Hepatocyte (in vitro differentiated cells): Measurements from ENCODE around the gene GCGR. TPM values are rescaled to one million over a fixed set of nuclear protein-coding genes. Genes with fewer than 3 reads are reported as not detected.

Source experiments
- DNase-seq: peaks from one replicate; pipeline ENCODE4 v3.0.0-alpha.2; 2016; ENCODE audit warnings: low spot score
- H2AFZ ChIP-seq: fragments of 200-600 bp; sonication (generic); 2 replicates; pipeline ENCODE4 v1.6.0; 2016; ENCODE audit warnings: antibody characterized with exemption, mild to moderate bottlenecking
- H3K27ac ChIP-seq: fragments of 200-600 bp; sonication (generic); 2 replicates; pipeline ENCODE4 v1.5.1; 2016; ENCODE audit warnings: mild to moderate bottlenecking
- H3K27me3 ChIP-seq: fragments of 200-600 bp; sonication (generic); 2 replicates; pipeline ENCODE4 v1.6.1; 2016
- H3K36me3 ChIP-seq: fragments of 200-600 bp; sonication (generic); replicated peaks from 2 replicates; pipeline ENCODE4 v1.5.1; 2016; ENCODE audit warnings: low read depth; ENCODE audit not compliant: insufficient read depth
- H3K4me1 ChIP-seq: fragments of 200-600 bp; sonication (generic); 2 replicates; pipeline ENCODE4 v1.5.1; 2016; ENCODE audit warnings: mild to moderate bottlenecking, moderate library complexity; ENCODE audit not compliant: insufficient read depth
- H3K4me2 ChIP-seq: fragments of 200-600 bp; sonication (generic); 2 replicates; pipeline ENCODE4 v1.6.0; 2016
- H3K4me3 ChIP-seq: fragments of 200-600 bp; sonication (generic); 2 replicates; pipeline ENCODE4 v1.5.1; 2016; ENCODE audit warnings: mild to moderate bottlenecking
- H3K79me2 ChIP-seq: fragments of 200-600 bp; sonication (generic); 2 replicates; pipeline ENCODE4 v1.6.0; 2017; ENCODE audit warnings: mild to moderate bottlenecking
- H3K9me2 ChIP-seq: fragments of 200-600 bp; sonication (generic); replicated peaks from 2 replicates; pipeline ENCODE4 v1.6.0; 2017; ENCODE audit warnings: mild to moderate bottlenecking; ENCODE audit not compliant: insufficient read depth
- H3K9me3 ChIP-seq: fragments of 200-600 bp; sonication (generic); 2 replicates; pipeline ENCODE4 v1.5.1; 2016; ENCODE audit warnings: low read depth, mild to moderate bottlenecking
- H4K20me1 ChIP-seq: fragments of 200-600 bp; sonication (generic); 2 replicates; pipeline ENCODE4 v1.6.0; 2016; ENCODE audit warnings: mild to moderate bottlenecking; ENCODE audit not compliant: insufficient read depth, poor library complexity, severe bottlenecking
- EZH2 ChIP-seq: fragments of 200-600 bp; sonication (generic); IDR thresholded peaks from 2 replicates; pipeline ENCODE4 v1.6.1; 2016; ENCODE audit warnings: antibody characterized with exemption, mild to moderate bottlenecking, borderline replicate concordance
- EZH2phosphoT487 ChIP-seq: fragments of 200-600 bp; sonication (generic); IDR thresholded peaks from one replicate; pipeline ENCODE4 v1.6.1; 2018; ENCODE audit warnings: antibody characterized with exemption, mild to moderate bottlenecking, low read depth, moderate library complexity; ENCODE audit not compliant: unreplicated experiment, severe bottlenecking
- WGBS: methylation state at CpG from one replicate; pipeline ENCODE4 v1.1.6; 2016; ENCODE audit warnings: low lambda C conversion rate; ENCODE audit errors: missing lambda C conversion rate; 5-methylcytosine and 5-hydroxymethylcytosine counted together
- polyA plus RNA-seq: library from polyadenylated mRNA; unstranded; fragments of >200 nt; fragmentation: Nextera tagmentation; extraction: Ambion mirVana; gene quantifications from 2 replicates; pipeline ENCODE4 v1.2.1, GENCODE V29; 2016
- total RNA-seq: library from RNA; depleted of rRNA; stranded (reverse); fragments of >200 nt; gene quantifications from 2 replicates; pipeline ENCODE4 v1.2.3, GENCODE V29; 2014
- TF ChIP-seq, protein P1 (sequence below): fragments of 200-600 bp; sonication (generic); IDR thresholded peaks from 2 replicates; pipeline ENCODE4 v1.5.1; 2016; ENCODE audit warnings: antibody characterized with exemption, mild to moderate bottlenecking; ENCODE audit not compliant: poor library complexity

Gene GCGR
- total and polyA plus RNA-seq, 2 experiments from 2014 or later: 2.9 to 3.8 TPM

DNA sequence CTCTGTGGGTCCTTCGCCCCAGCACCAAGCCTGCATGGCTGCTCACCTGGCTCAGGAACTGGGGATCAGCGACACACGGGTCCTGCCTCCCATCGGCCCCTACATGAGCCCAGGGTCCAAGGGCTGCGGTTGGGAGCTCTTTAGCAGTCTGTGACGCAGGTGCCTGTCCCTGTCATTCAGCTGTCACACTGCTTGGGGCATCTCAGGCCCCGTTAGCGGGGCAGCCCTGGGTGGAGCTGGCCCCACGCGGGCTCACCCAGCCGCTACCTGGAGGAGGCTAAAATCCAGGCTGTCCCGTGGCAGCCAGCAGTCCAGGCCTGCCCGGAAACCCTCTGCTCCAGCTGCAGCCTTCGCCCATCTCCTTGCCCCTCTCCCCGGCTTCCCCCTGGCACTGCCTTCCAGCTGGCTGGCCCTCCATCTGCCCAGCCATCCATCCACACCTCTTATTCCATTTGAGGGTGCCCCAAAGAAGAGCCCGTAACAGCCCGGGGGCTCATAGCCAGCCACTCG is 3.3 kb downstream of the GCGR start:
- no peaks in the 10 kb centered on the region for H3K9me3 ChIP-seq
- no peak overlapping the region for H3K4me2 ChIP-seq
- H4K20me1 ChIP-seq: no peaks in the 10 kb centered on the region
- no peaks in the 10 kb centered on the region for H3K36me3 ChIP-seq
- H2AFZ ChIP-seq: no peak overlapping the region
- DNase-seq: no peak
- H3K9me2 ChIP-seq: no peaks in the 10 kb centered on the region
- no peak overlapping the region for H3K27ac ChIP-seq
- 69% methylated on average over 18 of the region's 18 CpGs for WGBS
- no peaks in the 10 kb centered on the region for H3K79me2 ChIP-seq
- TF ChIP-seq EZH2phosphoT487 (no peak), EZH2 (no peak)
- TF ChIP-seq, protein P1, sequence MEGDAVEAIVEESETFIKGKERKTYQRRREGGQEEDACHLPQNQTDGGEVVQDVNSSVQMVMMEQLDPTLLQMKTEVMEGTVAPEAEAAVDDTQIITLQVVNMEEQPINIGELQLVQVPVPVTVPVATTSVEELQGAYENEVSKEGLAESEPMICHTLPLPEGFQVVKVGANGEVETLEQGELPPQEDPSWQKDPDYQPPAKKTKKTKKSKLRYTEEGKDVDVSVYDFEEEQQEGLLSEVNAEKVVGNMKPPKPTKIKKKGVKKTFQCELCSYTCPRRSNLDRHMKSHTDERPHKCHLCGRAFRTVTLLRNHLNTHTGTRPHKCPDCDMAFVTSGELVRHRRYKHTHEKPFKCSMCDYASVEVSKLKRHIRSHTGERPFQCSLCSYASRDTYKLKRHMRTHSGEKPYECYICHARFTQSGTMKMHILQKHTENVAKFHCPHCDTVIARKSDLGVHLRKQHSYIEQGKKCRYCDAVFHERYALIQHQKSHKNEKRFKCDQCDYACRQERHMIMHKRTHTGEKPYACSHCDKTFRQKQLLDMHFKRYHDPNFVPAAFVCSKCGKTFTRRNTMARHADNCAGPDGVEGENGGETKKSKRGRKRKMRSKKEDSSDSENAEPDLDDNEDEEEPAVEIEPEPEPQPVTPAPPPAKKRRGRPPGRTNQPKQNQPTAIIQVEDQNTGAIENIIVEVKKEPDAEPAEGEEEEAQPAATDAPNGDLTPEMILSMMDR: no peak
- peaks cover 55% of the 10 kb centered on the region for H3K27me3 ChIP-seq
- H3K4me1 ChIP-seq: no peaks in the 10 kb centered on the region
- H3K4me3 ChIP-seq: no peak overlapping the region

DNA sequence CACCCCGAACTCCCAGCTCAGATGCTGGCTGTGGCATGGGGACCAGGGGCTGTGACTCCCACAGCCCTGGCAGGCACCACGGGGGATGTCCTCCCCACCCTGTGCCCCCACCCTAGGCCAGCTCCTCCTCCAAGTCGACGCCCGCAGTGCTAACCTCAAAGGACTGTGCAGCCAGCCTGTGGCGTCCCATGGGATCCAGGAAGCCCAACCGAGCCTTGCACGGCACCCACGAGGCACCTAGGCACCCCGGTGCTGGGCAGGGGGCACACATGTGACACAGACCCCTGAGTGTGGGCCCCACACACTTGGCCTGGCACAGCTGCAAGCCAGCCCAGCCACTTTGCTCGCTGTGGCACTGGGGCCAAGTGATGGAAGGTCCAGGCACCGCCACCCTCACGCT is 3.9 kb downstream of the GCGR start:
- no peaks in the 10 kb centered on the region for H3K79me2 ChIP-seq
- no peak for DNase-seq

DNA sequence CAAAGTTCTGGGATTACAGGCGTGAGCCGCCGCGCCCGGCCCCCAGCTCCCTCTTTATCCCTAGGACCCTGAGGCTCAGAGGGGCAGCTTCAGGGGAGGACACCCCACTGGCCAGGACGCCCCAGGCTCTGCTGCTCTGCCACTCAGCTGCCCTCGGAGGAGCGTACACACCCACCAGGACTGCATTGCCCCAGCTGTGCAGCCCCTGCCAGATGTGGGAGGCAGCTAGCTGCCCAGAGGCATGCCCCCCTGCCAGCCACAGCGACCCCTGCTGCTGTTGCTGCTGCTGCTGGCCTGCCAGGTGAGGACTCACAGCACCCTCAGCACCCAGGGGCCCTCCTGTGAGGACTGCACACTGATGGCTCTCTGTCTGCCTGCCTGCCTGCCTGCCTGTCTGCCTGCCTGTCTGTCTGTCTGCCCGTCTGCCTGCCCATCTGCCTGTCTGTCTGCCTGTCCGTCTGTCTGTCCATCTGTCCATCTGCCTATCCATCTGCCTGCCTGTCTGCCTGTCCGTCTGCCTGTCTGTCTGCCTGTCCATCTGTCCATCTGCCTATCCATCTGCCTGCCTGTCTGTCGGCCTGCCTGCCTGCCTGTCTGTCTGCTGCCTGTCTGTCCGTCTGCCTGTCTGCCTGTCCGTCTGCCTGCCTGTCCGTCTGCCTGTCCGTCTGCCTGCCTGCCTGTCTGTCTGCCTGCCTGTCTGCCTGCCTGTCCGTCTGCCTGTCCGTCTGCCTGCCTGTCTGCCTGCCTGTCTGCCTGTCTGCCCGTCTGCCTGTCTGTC is 5.0 kb downstream of the GCGR start:
- Histone ChIP-seq H3K4me1 (no peaks in the 10 kb centered on the region), H2AFZ (no peak overlapping the region), H3K9me2 (no peaks in the 10 kb centered on the region), H3K79me2 (no peaks in the 10 kb centered on the region), H3K9me3 (no peaks in the 10 kb centered on the region), H3K36me3 (no peaks in the 10 kb centered on the region), H3K4me3 (no peak overlapping the region), H3K4me2 (no peak overlapping the region), H4K20me1 (no peaks in the 10 kb centered on the region), H3K27ac (no peak overlapping the region), H3K27me3 (peaks cover 39% of the 10 kb centered on the region)
- WGBS: 76% methylated on average over 20 of the region's 20 CpGs
- TF ChIP-seq, protein P1: no peak
- TF ChIP-seq EZH2 (no peak), EZH2phosphoT487 (no peak)
- no peak for DNase-seq

More for the DNA sequence above, 3.9 kb downstream of the GCGR start:
- Histone ChIP-seq H3K9me3 (no peaks in the 10 kb centered on the region), H3K4me1 (no peaks in the 10 kb centered on the region), H3K36me3 (no peaks in the 10 kb centered on the region), H3K4me2 (no peak overlapping the region), H4K20me1 (no peaks in the 10 kb centered on the region), H3K4me3 (no peak overlapping the region), H3K9me2 (no peaks in the 10 kb centered on the region), H3K27me3 (peaks cover 49% of the 10 kb centered on the region), H2AFZ (no peak overlapping the region), H3K27ac (no peak overlapping the region)
- no peak for TF ChIP-seq EZH2
- TF ChIP-seq, protein P1: no peak
- 80% methylated on average over 11 of the region's 13 CpGs for WGBS
